GM19239 (cell line): ENCODE measurements around the gene GLRB.
"Not testable (repeated sequence)": the region's sequence is repeated elsewhere in the genome, so short reads cannot be mapped to it uniquely, and the experiment has no call there.

Experiments
- DNase-seq: peaks from one replicate; pipeline ENCODE4 v3.0.0; 2011; ENCODE audit warnings: low spot score; ENCODE audit not compliant: insufficient read length
- FAIRE-seq: peaks from 2 replicates; lab custom pipeline; 2011; peaks lifted over from hg19 to GRCh38; lab: Jason Lieb, UNC

GLRB gene

GRCh38 chr4:157121401-157121800 is 45.5 kb downstream of the GLRB start:
- FAIRE-seq (no peak), DNase-seq (no peak)

- FAIRE-seq (no peak), DNase-seq (no peak)
These were observed 51.6 kb downstream of the GLRB start for GRCh38 chr4:157127571-157127970.

GRCh38 chr4:157128395-157128794 is 52.4 kb downstream of the GLRB start:
- FAIRE-seq (no peak), DNase-seq (no peak)

GRCh38 chr4:157141976-157142375 is 66.0 kb downstream of the GLRB start:
- FAIRE-seq: no peak
- no peak for DNase-seq

- DNase-seq (no peak), FAIRE-seq (no peak)
These were observed 67.4 kb downstream of the GLRB start for GRCh38 chr4:157143369-157143768.

- FAIRE-seq (no peak), DNase-seq (no peak)
These were observed 75.8 kb downstream of the GLRB start for GRCh38 chr4:157151711-157152110.

- DNase-seq: no peak
These were observed 90.1 kb downstream of the GLRB start for GRCh38 chr4:157165935-157166610.

GRCh38 chr4:157170321-157170720 is 94.4 kb downstream of the GLRB start:
- no peak for DNase-seq
- FAIRE-seq: no peak

More at GRCh38 chr4:157165935-157166610, 90.1 kb downstream of the GLRB start:
- FAIRE-seq: no peak

GRCh38 chr4:157172011-157172410 is 96.1 kb downstream of the GLRB start:
- no peak for DNase-seq
- no peak for FAIRE-seq

GRCh38 chr4:157180268-157180667 is 104.3 kb downstream of the GLRB start:
- not testable (repeated sequence) for FAIRE-seq, DNase-seq

GRCh38 chr4:157184300-157184699 is 108.3 kb downstream of the GLRB start:
- FAIRE-seq (no peak), DNase-seq (no peak)

GRCh38 chr4:157185363-157185762 is 109.4 kb downstream of the GLRB start:
- DNase-seq (no peak), FAIRE-seq (no peak)

- FAIRE-seq (no peak), DNase-seq (no peak)
These were observed 119.4 kb downstream of the GLRB start for GRCh38 chr4:157195374-157195773.

- no peak for DNase-seq
- no peak for FAIRE-seq
These were observed 120.1 kb downstream of the GLRB start for GRCh38 chr4:157196046-157196445.

- no peak for FAIRE-seq
- no peak for DNase-seq
These were observed 128.8 kb downstream of the GLRB start for GRCh38 chr4:157204634-157205244.

GRCh38 chr4:157217708-157218107 is 141.8 kb downstream of the GLRB start:
- FAIRE-seq: no peak
- no peak for DNase-seq

- DNase-seq: no peak
- no peak for FAIRE-seq
These were observed 143.9 kb downstream of the GLRB start for GRCh38 chr4:157219711-157220370.

- peak; percentile 25 for DNase-seq
- FAIRE-seq: no peak
These were observed 144.5 kb downstream of the GLRB start, which contains the start of gene GRIA2 for GRCh38 chr4:157220371-157220881. TSS of gene GRIA2 (plus strand) at chr4:157220728. CDS start at chr4:157221043, 315 bp downstream.

GRCh38 chr4:157221426-157221894 is 145.5 kb downstream of the GLRB start:
- FAIRE-seq: no peak
- DNase-seq: no peak
